NCI-H510A treated with DMSO at 0.1 percent for 48 hours (cell line): Measurements from ENCODE around the gene ARHGAP18.

Experiments used
- DNase-seq: peaks from one replicate; lab custom pipeline; 2025; lab: John Stamatoyannopoulos, UW

ARHGAP18 gene

DNA sequence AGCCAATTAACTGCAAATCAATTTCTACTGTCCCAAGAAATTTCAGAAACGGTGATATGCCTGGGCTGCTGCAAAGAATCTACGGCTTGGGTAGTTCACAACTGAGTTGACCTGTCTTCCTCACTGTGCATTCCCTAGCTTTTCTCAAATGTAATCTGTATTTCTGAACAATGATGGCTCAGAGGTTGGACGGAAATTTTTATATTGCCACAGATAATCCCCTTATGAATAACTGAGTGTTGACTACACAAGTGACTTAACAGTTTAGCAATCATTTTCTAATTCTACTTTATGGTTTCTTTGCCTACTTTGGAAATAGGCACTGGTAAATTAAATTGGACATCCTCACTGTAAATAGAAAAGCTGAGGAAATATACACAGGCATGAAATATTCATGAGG is 94.5 kb downstream of the ARHGAP18 start:
- no peak for DNase-seq

DNA sequence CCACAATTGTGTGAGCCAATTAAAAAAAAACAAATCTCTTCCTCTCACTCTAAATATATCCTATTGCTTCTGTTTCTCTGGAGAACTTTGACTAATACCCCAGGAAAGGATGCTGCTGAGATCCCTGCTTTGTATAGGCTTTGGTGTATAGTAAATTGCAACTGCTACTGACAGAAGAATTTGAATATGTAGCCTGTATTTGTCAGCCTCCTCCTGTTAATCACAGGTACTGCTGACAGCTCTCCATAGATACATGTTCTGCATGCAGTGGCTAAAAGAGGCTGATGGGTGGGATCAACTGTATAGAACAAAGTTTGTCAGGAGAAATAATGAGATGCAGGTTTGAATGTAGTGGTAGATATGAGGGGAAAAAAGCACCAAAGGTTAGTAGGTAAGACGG is 95.0 kb downstream of the ARHGAP18 start:
- no peak for DNase-seq

DNA sequence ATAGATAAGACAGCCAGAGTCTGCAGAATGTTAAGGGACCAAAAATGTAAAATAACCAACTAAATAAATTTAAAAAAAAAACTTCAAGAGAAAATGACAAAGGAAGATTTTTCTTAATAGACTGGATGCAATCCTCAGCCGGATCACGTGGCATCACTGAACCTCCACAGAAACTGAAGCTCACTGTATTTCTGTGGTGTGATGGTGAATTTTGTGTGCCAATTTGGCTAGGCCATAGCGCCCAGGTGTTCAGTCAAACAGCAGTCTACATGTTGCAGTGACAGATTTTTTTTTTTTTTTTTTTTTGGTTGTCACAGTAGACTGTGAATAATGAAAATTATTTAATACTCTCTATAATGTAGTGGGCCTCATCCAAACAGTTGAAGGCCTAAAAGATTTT is 95.5 kb downstream of the ARHGAP18 start:
- no peak for DNase-seq

DNA sequence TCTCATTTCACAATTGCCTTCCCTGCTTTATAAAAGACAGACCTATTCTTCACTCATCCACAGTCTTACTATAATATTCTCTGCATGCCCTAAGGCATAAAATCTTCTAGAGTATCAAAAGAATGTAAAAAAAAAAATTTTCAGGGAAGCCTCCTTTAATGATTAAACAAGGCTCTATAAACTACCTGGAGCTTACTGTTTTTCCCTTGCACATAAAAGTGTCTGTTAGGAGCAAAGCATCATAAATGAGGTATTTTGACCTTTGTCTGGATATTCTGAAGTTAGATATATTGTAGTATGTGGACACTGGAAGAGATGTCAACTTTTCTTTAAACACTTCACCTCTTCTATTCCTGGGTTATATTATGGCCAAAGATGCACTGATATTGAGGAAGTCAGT is 97.5 kb downstream of the ARHGAP18 start:
- DNase-seq, result no peak

DNA sequence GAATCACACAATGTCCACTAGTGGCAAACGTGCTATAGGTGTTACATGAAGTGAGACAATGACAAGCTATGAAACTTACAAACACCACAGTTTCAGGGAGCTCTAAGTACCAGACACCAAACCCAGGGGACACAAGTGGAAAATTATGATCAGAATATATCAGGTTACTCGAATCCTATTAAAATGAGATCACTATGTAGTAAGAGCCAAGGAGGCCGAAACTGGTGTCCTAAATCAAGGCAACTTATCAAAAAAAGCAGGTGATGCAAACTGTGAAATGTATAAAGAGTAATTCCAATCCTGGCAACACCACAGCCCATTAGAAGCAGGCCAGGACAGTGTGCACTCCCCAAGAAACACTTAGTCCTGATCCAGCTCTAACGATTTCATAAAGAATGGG is 100.3 kb downstream of the ARHGAP18 start:
- no peak for DNase-seq

DNA sequence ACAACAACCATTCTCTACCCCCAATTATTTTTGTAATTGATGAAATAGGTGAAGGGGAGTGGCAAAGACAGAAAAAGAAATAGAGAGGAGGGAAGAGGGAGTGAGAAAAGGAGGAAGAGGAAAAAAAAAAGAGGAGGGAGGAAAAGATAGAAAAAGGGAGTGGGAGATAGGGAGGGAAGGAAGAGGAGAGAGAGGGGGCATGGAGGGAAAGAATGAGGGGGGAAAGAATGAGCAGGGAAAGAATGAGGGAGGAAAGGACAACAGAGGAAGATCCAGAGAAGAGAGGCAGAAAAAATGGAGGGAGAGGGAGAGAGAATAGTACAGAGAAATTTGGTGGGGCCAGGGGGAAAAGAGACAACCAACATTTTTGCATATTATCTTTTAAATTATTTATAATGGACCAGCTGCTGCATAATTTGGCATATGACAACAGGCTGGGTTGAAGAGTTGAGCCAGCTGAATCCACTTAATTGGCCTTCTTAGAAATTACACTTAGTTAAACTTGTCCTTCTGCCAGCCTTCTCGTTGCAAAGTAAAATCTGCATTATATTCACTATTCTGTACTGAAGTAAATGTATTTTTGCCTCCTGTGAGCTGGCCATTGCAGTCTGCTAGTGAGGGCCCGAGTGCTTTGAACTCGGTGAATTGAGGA is 101.0 kb downstream of the ARHGAP18 start:
- DNase-seq, result no peak

DNA sequence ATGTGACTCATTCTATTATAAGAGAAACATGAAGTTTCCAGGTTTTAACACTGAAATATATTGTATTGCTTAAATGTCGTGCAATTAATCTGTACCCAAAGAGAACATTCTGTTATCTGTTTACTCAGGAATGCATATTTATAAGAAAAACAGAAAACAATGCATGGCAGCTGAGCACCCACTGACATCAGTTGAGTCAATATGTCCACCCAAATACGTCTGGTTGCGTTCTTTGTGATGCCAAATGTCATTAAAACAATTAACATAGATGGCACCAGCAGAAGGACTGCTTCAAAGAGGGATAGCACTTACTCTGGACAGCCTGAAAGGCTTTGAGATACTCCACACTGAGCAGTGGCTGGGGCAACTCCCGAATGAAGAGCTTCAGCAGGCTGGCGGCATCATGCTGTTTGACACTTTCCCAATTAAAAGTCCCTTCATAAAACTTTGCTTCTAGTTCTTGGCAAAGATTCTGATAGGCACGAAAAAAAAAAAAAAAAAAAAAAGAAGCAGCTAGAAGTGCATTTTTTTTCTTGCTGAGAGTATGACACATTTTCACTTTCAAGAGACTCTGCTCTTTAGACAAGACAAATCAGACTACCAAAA is 102.3 kb downstream of the ARHGAP18 start:
- DNase-seq, result no peak

DNA sequence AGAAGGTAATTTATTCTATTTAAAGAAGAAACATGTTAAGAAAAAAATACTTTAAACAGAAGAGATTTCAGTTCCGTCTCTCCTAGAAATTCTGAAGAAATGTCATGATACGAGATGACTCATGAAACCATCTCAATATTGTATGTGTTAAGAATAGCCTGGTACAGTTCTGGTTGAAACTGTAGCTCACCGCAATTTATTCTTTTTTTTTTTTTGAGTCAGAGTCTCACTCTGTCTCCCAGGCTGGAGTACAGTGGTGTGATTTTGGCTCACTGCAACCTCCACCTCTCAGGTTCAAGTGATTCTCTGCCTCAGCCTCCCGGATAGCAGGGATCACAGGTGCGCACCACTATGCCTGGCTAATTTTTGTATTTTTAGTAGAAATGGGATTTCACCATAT is 103.3 kb downstream of the ARHGAP18 start:
- no peak for DNase-seq

DNA sequence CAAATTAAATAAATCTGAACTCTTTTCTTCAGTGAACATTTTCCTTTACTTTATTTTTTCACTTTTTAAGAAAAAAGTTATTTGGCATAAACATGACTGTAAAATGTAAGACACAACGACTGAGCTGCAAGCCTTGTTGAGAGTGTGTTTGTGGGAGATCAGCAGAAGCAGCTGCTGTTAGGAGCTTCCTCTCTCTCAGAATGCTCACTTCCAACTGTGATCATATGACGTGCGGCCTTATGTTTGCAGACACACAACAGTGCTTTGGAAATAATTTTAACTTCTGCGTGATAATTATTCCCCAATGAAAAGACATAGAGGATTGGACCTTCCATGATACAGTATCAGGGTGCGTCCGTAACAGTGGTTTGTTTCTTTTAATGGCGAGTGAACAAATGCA is 104.0 kb downstream of the ARHGAP18 start:
- no peak for DNase-seq

DNA sequence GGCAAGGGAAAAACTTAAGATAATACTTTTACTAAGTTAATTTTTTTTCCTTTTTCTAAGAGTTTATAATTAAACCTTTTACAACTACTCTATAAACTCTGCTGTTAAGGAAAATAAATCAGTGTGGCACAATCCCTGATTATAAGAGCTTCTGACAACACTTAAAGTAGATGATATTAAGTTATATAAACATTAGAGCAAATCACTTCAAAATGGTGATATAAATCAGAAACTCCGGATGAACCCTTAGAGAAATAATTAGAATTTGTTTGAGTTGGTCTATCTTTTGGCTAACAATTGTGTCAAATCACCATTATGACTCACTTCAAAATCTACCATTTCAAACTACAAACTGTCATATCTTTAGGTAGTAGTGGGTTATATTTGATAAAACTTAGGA is 104.9 kb downstream of the ARHGAP18 start:
- no peak for DNase-seq

DNA sequence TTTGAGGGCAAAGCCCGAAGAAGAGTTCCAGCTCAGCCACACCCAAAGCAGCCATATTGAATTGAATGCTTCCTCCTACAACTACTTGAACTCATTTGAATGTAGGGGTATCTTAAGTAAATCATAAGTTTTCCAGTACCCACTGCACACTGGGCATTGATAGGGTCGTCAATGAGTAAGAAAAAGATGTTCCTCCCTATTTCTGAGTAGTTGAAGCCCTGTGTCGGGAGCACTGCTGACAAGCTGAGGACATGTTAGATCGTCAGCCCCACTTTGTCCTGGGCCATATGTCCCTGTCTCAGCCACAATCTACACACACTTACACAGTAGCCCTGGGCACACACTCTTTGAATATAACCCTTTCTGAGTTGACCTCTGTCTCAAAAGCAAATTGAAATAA is 105.7 kb downstream of the ARHGAP18 start:
- DNase-seq, result no peak

DNA sequence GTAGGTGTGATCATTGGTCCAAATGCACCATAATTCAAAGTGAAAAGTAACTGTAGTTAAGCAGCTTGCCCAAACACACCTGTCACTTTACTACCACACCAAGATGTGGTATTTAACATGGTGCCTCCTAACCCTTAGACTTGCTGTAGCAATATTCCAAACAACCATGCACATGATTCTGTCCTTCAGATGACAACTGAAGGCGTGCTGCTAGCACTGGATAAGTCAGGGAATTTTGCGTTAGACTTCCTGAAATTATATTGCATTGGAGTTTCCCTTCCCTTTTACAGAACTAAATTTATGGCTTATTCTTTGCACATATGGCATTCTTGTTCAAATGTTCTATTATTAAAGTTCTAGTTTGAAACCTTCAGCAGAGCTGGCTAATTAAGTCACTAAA is 106.2 kb downstream of the ARHGAP18 start:
- DNase-seq, result no peak

DNA sequence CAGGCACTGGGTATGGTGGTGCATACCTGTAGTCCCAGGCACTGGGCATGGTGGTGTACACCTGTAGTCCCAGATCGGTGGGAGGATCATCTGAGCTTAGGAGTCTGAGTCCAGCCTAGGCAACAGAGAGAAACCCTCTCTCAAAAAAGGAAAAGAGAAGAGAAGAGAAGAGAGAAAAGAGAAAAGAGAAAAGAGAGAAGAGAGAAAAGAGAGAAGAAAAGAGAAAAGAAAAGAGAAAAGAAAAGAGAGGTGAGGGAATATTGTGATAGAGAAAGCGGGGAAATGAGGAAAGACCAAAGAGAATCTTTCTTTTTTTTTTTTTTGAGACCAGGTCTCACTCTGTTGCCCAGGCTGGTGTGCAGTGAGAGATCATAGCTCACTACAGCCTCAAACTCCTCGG is 108.7 kb downstream of the ARHGAP18 start:
- DNase-seq, result no peak

DNA sequence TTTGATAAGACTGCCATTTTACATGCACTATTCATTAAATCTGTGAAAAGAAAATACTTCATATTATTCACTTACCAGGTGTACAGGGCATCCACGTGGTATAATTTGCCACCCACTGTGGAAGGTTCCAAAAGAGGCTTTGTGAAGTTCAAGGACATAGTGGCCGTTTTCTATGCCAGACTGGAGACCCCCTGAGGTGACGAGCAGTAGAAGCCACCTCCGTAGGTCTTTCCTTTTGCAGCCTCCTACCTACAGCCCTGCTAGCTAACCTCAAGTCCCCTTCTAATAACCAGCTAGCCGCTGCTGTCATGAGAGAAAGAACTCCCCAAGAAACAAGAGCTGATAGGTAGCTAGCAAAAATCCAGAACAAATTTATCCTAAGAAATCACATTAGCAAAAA is 110.5 kb downstream of the ARHGAP18 start:
- DNase-seq, result no peak

DNA sequence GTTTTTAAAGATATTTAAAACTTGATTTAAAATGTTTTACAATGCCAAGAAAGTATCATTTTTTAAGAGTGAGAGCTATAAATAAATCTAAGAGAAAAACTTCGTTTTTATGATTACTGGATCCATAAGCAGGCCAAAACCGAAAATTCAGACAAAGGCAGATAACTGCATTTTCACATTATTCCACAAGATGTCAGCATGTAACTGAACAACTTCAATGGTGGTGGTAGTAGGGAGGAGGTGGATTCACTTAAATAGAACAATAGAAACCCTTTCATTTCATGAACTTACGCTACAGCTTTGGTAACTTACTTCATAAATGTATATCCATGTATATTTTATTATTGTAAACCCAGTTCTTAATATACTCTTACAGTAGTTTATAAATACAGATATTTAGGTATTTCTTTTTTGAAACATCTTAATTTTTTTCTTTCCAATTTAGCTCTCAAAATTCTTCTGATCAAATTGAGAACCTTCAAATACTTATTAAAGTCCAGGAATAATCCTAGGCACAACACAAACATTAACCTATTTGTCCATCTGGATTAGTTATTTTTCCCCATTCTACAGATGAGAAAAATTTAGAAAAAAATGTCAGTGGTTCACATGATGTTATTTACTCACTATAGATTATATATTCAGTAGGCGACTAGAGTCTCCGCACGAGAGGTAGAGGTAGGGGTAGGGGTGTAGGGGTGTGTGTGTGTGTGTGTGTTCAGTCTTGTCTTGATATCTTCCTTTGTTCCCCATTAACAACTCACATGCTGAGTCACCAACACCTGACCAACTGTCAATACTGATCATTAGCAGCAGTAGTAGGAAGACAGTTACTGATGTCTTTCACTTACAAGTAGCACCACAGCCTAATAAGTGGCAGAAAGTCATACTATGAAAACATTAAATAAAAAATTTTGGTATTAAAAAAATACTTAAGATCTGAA is 111.5 kb downstream of the ARHGAP18 start:
- DNase-seq, result peak; percentile 41

DNA sequence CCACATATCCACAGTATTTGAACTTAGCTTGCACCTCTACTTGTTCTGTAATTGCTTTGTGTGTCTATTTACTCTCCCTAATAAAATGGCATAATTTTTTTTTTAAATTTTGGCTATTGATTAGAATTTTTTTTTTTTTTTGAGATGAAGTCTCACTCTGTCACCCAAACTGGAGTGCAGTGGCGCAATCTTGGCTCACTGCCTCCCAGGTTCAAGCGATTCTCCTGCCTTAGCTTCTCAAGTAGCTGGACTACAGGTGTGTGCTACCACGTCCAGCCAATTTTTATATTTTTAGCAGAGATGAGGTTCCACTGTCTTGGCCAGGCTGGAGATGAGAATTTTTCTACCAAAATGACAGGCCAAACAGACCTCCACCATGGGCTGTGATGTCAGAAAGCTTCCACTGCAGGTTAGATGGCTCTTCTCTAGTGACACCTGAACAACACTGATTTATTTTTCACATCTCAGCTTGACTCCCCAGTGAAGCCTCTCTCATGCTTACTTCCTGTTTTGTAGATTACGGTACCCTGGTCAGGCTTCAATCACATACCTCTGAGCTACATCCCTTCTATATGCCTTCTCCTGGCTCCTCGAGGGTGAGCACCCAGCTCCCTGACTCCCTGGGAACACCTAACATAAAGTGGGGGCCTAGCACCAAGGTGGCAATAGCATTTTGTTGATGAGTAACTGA is 112.8 kb downstream of the ARHGAP18 start:
- DNase-seq, result no peak

DNA sequence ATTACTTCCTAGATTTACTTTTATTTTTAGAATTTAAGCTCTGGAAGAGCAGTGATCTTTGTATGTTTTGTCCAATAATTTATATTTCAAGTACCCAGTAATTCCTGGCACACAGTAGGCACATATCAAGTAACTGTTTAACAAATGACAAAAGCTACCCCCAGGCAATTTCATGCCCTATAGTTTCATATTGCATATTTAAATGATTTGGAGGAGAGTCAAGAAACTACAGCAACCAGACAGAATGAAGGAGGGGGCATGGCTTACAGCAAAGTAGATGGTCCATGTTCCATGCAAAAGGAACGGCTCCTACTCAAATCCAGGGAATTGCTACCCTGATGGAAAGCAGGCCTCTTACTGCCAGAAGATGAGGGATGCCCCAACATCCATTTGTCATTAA is 113.5 kb downstream of the ARHGAP18 start:
- no peak for DNase-seq

DNA sequence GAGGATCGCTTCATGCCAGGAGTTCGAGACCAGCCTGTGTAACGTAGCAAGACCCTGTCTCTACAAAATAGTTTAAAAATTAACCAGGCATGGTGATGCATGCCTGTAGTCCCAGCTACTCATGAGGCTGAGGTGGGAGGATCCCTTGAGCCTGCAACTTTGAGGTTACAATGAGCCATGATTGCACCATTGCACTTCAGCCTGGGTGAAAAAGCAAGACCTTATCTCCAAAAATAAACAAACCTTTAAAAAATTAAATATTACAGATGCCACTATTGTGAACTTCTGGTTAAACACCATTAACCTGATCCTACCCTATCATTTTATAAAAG is 116.8 kb downstream of the ARHGAP18 start:
- no peak for DNase-seq

DNA sequence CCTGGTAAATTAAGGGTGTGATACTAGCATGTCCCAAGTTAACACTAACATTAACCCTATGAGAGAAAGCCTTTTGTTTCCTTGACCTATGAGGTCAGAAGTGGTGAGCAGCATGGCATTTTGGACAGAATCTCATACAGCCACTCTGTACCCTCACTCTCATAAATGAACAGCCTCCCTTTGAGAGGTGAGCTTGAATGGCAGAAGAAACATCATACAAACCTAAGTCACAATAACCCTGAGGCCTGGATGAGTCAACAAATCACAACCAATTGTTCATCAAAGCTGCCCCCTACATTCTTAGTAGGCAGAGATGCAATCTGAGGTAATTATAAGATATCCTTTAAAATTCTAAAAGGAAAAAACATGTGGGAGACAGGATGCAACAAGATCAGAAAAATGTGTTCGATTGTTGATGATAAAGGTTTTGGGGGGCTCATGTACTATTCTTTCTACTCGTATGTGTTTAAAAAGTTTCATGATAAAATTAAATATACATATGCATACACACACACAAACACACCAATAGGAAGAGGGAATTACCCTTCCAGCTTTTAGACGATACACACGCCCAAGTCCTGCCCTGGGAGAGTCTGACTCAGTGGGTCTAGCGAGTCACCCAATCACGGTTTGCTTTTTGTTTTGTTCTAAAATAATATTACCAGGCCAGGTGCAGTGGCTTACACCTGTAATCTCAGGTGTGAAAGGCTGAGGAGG is 117.3 kb downstream of the ARHGAP18 start:
- no peak for DNase-seq

DNA sequence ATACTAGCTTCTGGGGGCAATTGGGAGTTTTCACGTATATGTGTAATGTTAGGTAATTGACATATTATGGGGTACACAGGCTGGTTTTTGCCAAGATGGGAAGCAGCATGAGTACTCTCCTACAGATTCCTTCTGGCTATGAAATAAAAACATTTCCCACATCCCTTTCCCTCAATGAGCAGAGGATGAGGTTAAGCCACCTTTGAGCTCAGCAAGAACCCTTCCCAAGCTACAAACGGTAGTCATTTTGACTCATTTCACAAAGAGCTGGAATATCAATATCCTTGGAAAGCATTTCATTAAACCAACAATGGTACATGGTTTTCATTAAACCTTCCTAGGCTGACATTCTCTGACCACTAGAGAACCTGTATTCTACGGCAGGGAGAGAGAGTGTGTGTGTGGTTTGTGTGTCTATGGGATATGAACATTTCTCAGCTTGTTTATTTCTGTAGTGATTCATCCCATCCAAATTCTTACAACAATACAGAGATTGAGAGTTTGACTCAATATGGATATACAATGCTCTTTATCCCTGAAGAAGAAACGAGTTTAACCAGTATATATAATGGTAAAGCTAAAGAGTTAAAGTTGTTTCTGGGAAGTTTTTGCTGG is 119.5 kb downstream of the ARHGAP18 start:
- no peak for DNase-seq

DNA sequence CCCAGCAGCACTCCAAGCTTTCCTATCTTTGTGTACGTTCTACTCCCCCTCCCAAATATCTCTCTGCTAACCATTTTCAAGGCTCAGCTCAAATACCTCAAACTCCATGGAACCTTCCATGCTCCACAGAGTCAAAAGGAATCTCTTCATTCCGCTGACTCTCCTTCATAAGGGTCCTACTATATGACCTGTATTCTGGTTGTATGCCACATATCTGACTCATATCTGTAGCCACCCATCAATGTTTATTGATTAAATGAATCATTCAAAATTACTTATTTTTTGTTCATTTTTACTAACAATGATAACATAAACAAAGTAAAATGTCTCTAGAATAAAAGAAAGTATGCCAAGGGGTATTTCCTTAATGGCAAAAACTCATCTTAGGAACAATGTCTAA is 123.2 kb downstream of the ARHGAP18 start:
- DNase-seq, result no peak

DNA sequence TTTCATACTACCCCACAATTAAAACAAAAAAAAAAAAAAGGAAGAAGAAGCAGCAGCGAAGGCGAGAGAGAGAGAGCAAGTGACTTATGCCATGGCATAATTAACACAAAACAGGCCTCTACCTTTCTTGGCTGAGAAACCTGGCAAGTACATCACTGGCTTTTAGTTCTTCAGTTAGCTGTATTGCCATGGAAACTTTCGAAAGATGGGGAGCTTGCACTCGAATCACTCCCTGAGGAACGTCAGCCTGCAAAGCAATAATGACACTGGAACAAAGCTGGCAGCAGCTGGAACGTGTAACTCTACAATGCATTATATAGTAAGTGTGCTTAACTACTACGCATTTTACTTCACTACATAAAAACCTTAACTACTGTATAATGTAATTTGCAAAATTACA is 126.1 kb downstream of the ARHGAP18 start:
- DNase-seq, result no peak
